Gastroesophageal sphincter (tissue), 4 donors: ENCODE data around the gene PIK3C2G. TPM values are rescaled to one million over a fixed set of nuclear protein-coding genes. Genes with fewer than 3 reads are reported as not detected.

Experiments
- ATAC-seq: fragments of 150-250 bp; one replicate; pipeline ENCODE4 v1.9.1; 2016; ENCODE audit warnings: mild to moderate bottlenecking, moderate library complexity
- H3K27ac ChIP-seq, 4 donors: fragments of 200-600 bp; sonication (generic) in 3 of 4; 1 replicate in 3 of 4; 2 replicates in 1 of 4; pipeline ENCODE4 v1.5.1; 2016 to 2019
- H3K27me3 ChIP-seq: fragments of 200-600 bp; sonication (generic); one replicate; pipeline ENCODE4 v1.5.1; 2019
- H3K36me3 ChIP-seq, 2 donors: fragments of 200-600 bp; sonication (generic); one replicate each; pipeline ENCODE4 v1.5.1; 2019; ENCODE audit warnings: control low read depth in 1 of 2
- H3K4me1 ChIP-seq, 3 donors: fragments of 200-600 bp; sonication (generic); 1 replicate in 2 of 3; 2 replicates in 1 of 3; pipeline ENCODE4 v1.5.1; 2016 to 2019; ENCODE audit warnings: control low read depth in 2 of 3
- H3K4me3 ChIP-seq, 2 donors: fragments of 200-600 bp; sonication (generic); one replicate each; pipeline ENCODE4 v1.5.1; 2019; ENCODE audit warnings: mild to moderate bottlenecking in 1 of 2, moderate library complexity in 1 of 2
- H3K9me3 ChIP-seq, 3 donors: fragments of 200-600 bp; sonication (generic); one replicate each; pipeline ENCODE4 v1.5.1; 2017 to 2019; ENCODE audit warnings: control low read depth in 2 of 3
- EP300 ChIP-seq: sonication (generic); formaldehyde crosslinking; IDR thresholded peaks from one replicate; pipeline ENCODE4 v1.6.1; 2017; ENCODE audit warnings: antibody characterized with exemption, mild to moderate bottlenecking
- POLR2A ChIP-seq, 2 donors: fragments of 450-650 bp; IDR thresholded peaks; one replicate each; pipeline ENCODE4 v1.6.1; 2017; ENCODE audit warnings: antibody characterized with exemption in 2 of 2, mild to moderate bottlenecking in 2 of 2, moderate library complexity in 1 of 2
- POLR2AphosphoS5 ChIP-seq: sonication (generic); formaldehyde crosslinking; IDR thresholded peaks from one replicate; pipeline ENCODE4 v1.6.1; 2017; ENCODE audit warnings: antibody characterized with exemption
- WGBS, 2 donors: methylation state at CpG; one replicate each; pipeline ENCODE4 v1.1.5; 2018; ENCODE audit warnings: low coverage in 1 of 2; 5-methylcytosine and 5-hydroxymethylcytosine counted together
- total RNA-seq, 4 donors: library from RNA; depleted of rRNA; stranded (reverse); fragments of >200 nt; gene quantifications; one replicate each; pipeline ENCODE4 v1.1.0, GENCODE V29; 2016
- TF ChIP-seq, protein P1 (sequence below), 4 experiments: fragments of 200-600 bp in 2 of 4; fragments of 450-650 bp in 2 of 4; sonication (generic) in 1 of 4; IDR thresholded peaks; one replicate each; pipeline ENCODE4 v1.5.1; 2017 to 2019; ENCODE audit warnings: antibody characterized with exemption in 4 of 4, mild to moderate bottlenecking in 2 of 4, moderate library complexity in 2 of 4

Gene PIK3C2G
- total RNA-seq, 4 donors from 2014 or later, result 0.40 to 0.79 (median 0.69) TPM; not detected in 1

DNA sequence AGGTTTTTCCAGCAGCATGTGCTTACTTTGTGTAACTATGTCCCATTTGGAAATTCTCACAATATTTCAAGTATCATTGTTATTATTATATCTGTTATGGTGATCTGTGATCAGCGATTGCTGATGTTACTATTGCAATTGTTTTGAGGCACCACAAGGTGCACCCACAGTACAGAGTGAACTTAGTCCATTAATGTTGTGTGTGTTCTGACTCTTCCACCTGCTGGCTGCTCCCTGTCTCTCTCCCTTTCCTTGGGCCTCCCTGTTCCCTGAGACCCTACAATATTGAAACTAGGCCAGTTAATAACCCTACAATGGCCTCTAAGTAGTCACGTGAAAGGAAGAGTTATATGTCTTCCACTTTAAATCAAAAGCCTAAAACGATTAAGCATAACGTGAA is 153.9 kb downstream of the PIK3C2G start:
- Histone ChIP-seq H3K27me3 (no peaks in the 10 kb centered on the region), H3K4me3 (no peak overlapping the region), H3K4me1 (no peaks in the 10 kb centered on the region), H3K27ac (no peak overlapping the region), H3K36me3 (no peaks in the 10 kb centered on the region), H3K9me3 (no peaks in the 10 kb centered on the region)
- WGBS, 2 donors, result 57 to 92% methylated on average over 2 of the region's 4 CpGs
- no peak for ATAC-seq
- TF ChIP-seq POLR2AphosphoS5 (no peak), POLR2A (IDR thresholded peaks at IDR 0.05) (no peak), EP300 (no peak)
- TF ChIP-seq, protein P1, sequence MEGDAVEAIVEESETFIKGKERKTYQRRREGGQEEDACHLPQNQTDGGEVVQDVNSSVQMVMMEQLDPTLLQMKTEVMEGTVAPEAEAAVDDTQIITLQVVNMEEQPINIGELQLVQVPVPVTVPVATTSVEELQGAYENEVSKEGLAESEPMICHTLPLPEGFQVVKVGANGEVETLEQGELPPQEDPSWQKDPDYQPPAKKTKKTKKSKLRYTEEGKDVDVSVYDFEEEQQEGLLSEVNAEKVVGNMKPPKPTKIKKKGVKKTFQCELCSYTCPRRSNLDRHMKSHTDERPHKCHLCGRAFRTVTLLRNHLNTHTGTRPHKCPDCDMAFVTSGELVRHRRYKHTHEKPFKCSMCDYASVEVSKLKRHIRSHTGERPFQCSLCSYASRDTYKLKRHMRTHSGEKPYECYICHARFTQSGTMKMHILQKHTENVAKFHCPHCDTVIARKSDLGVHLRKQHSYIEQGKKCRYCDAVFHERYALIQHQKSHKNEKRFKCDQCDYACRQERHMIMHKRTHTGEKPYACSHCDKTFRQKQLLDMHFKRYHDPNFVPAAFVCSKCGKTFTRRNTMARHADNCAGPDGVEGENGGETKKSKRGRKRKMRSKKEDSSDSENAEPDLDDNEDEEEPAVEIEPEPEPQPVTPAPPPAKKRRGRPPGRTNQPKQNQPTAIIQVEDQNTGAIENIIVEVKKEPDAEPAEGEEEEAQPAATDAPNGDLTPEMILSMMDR (IDR thresholded peaks at IDR 0.05), result no peak

DNA sequence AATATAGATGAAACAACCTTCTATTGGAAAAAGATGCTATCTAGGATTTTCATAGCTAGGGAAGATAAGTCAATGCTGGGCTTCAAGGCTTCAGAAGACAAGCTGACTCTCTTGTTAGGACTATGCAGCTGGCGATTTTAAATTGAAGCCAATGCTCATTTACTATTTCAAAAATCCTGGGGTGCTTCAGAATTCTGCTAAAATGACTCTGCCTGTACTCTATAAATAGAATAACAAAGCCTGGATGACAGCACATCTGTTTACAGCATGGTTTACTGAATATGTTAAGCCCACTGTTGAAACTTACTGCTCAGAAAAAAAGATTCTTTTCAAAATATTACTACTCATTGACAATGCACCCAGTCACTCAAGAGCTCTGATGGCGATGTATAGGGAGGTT is 155.1 kb downstream of the PIK3C2G start:
- no peaks in the 10 kb centered on the region for H3K36me3 ChIP-seq
- H3K4me3 ChIP-seq, result no peak overlapping the region
- no peak overlapping the region for H3K27ac ChIP-seq
- H3K4me1 ChIP-seq, result no peaks in the 10 kb centered on the region
- ATAC-seq, result no peak
- WGBS, 2 donors, result 74 to 80% methylated on average over 2 of the region's 2 CpGs
- no peaks in the 10 kb centered on the region for H3K9me3 ChIP-seq
- H3K27me3 ChIP-seq, result no peaks in the 10 kb centered on the region
- TF ChIP-seq EP300 (no peak), POLR2A (IDR thresholded peaks at IDR 0.05) (no peak), POLR2AphosphoS5 (no peak)
- TF ChIP-seq, protein P1 (IDR thresholded peaks at IDR 0.05), result no peak

DNA sequence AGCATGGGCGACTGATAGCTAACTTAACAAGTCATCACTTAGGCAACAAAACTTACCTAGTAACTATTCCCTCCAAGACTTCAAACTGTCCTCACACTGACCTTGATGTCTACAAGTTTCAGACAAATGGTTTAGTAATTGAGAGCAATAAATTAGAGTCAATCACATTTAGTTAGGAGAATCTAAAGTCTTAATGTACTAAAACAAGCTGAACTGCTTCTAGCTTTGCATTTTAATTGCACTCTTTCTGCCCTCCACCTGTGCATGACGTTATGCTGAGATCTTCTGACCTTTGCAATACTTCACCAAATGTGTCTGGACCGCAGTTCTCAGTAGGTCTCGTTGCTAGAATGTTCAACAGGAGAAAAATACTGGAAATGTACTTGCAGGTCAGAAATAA is 158.0 kb downstream of the PIK3C2G start:
- WGBS, 2 donors, result 68 to 78% methylated on average over 4 of the region's 4 CpGs
- TF ChIP-seq EP300 (no peak), POLR2A (IDR thresholded peaks at IDR 0.05) (no peak), POLR2AphosphoS5 (no peak)
- TF ChIP-seq, protein P1 (IDR thresholded peaks at IDR 0.05), result no peak

DNA sequence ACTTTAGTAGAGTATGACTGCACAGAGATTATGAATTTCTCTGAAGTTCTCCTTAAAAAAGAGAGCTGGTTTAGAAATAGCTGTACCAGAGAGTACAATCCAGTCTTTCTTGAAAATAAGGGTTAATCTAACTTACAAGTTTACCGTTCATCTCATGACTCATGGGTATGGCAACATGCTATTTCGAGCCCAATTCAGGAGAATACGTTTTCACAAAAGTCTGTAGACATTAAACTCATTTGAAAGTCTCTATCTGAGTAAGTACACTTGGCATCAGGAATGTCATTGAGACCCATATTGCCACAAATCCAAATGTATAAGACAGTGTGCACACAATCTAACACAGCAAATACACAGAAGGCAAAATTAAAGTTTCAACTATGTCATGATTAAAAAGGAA is 160.5 kb downstream of the PIK3C2G start:
- no peaks in the 10 kb centered on the region for H3K4me1 ChIP-seq

More for the DNA sequence above, 158.0 kb downstream of the PIK3C2G start:
- Histone ChIP-seq H3K9me3 (no peaks in the 10 kb centered on the region), H3K27me3 (no peaks in the 10 kb centered on the region), H3K4me1 (no peaks in the 10 kb centered on the region), H3K27ac (no peak overlapping the region), H3K4me3 (no peak overlapping the region), H3K36me3 (no peaks in the 10 kb centered on the region)
- ATAC-seq, result no peak

DNA sequence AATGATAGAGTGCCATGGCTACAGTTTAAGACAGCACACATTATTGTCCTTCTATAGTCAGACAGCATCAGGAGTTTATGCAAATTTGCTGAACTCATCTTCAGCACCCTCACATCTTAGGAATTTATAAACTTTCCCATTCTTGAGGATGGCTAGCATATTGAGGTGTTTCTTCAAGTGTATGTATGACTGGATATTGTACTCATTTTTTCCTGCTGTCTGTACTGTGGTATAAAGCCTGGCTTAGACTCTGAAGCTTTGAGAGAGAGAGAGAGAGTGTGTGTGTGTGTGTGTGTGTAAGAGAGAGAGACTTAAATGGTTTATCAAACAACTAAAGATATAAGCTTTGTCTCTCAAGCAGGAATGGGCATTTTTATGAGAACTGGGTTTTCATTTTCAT is 161.6 kb downstream of the PIK3C2G start:
- no peak for ATAC-seq
- Histone ChIP-seq H3K27me3 (no peaks in the 10 kb centered on the region), H3K9me3 (no peaks in the 10 kb centered on the region), H3K4me1 (no peaks in the 10 kb centered on the region), H3K36me3 (no peaks in the 10 kb centered on the region), H3K27ac (no peak overlapping the region), H3K4me3 (no peak overlapping the region)
- TF ChIP-seq EP300, result no peak
- no peak for TF ChIP-seq POLR2A (IDR thresholded peaks at IDR 0.05)

More for the DNA sequence above, 160.5 kb downstream of the PIK3C2G start:
- Histone ChIP-seq H3K4me3 (no peak overlapping the region), H3K36me3 (no peaks in the 10 kb centered on the region), H3K27me3 (no peaks in the 10 kb centered on the region), H3K27ac (no peak overlapping the region), H3K9me3 (no peaks in the 10 kb centered on the region)
- 40 to 46% methylated on average over 3 of the region's 3 CpGs for WGBS, 2 donors
- no peak for TF ChIP-seq POLR2A (IDR thresholded peaks at IDR 0.05)
- ATAC-seq, result no peak

DNA sequence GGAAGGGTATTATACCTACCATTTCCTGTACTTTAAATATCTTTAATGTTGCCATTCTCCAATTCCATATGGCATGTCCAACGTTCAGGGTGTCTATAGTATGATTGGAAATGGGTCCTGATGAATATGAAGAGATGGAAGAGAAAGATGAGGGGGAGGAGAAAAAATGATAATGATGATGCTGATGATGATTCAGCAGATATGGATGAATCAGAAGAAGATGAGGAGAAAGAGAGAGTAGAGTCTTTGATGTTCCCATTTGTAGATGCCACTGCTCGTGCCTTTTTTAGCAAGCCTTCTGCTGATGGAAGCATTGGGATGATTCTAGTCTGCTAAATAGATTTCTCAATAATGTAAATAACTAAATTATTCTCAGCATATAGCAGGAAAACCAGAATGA is 163.5 kb downstream of the PIK3C2G start:
- ATAC-seq, result no peak
- Histone ChIP-seq H3K27me3 (no peaks in the 10 kb centered on the region), H3K4me3 (no peak overlapping the region), H3K36me3 (no peaks in the 10 kb centered on the region), H3K9me3 (no peaks in the 10 kb centered on the region), H3K4me1 (no peaks in the 10 kb centered on the region), H3K27ac (no peak overlapping the region)
- TF ChIP-seq POLR2A (IDR thresholded peaks at IDR 0.05) (no peak), POLR2AphosphoS5 (no peak), EP300 (no peak)
- TF ChIP-seq, protein P1 (IDR thresholded peaks at IDR 0.05), result no peak
- WGBS, 2 donors, result 88 to 93% methylated on average over 2 of the region's 2 CpGs
